Ovary (tissue), 3 donors: ENCODE data around the gene HIPK4.

Experiments
- CTCF ChIP-seq, 3 donors: fragments of 450-650 bp in 2 of 3; fragments of 200-600 bp in 1 of 3; IDR thresholded peaks; one replicate each; pipeline versions ENCODE4 v1.5.1 to v1.8.0; 2016 to 2022; ENCODE audit warnings: antibody characterized with exemption in 3 of 3, mild to moderate bottlenecking in 1 of 3
- EP300 ChIP-seq: sonication (generic); formaldehyde crosslinking; IDR thresholded peaks from one replicate; pipeline ENCODE4 v1.6.1; 2017; ENCODE audit warnings: antibody characterized with exemption
- donor health status: DM: no; HTN: no; CAD: no.

GRCh38 chr19:40371802-40372122 is 18.2 kb downstream of the HIPK4 start:
- TF ChIP-seq CTCF (IDR thresholded peaks at IDR 0.05): no peak
- no peak for TF ChIP-seq EP300
